ENCODE measurements around the gene ERMN.

- TF ChIP-seq POLR2A (IDR thresholded peaks at IDR 0.05): no peak
- no peak for TF ChIP-seq CTCF (IDR thresholded peaks at IDR 0.05)
These were observed 9.2 kb upstream of the ERMN start for GRCh38 chr2:157334797-157335196.

All from thyroid gland (tissue), 4 donors.